Right ventricle myocardium inferior (tissue), 1 donor: ENCODE results near the gene CUX1. TPM values are rescaled to one million over a fixed set of nuclear protein-coding genes. Genes with fewer than 3 reads are reported as not detected.
A peak's percentile ranks its signal among the peaks of the same experiment; 100 is the strongest.
"Not testable (repeated sequence)": the region's sequence is repeated elsewhere in the genome, so short reads cannot be mapped to it uniquely, and the experiment has no call there.

Source experiments
- ATAC-seq: fragments of 200-7000 bp; cut with Tn5 transposase; one replicate; pipeline ENCODE4 v1.9.1; 2020; ENCODE audit warnings: mild to moderate bottlenecking, moderate library complexity
- DNase-seq: peaks from one replicate; pipeline ENCODE4 v3.0.0; 2021; ENCODE audit errors: missing footprints
- intact Hi-C: fragments of 100-400 bp; cut with DNase I; formaldehyde crosslinking; loops from one replicate; pipeline ENCODE4 v1.11.0; 2022
- total RNA-seq: library from RNA; stranded (reverse); fragmentation: NEBNext Ultra II Directional; extraction: Animal tissue kit (Norgen Biotek cat#: 25700); gene quantifications from one replicate; pipeline ENCODE4 v1.2.1, GENCODE V29; 2021
- donor health status: DM: no; HTN: yes; CAD: no; lungs with severe emphysema.

Gene CUX1
- total RNA-seq, 1 donor from 2014 or later: 107 TPM

DNA sequence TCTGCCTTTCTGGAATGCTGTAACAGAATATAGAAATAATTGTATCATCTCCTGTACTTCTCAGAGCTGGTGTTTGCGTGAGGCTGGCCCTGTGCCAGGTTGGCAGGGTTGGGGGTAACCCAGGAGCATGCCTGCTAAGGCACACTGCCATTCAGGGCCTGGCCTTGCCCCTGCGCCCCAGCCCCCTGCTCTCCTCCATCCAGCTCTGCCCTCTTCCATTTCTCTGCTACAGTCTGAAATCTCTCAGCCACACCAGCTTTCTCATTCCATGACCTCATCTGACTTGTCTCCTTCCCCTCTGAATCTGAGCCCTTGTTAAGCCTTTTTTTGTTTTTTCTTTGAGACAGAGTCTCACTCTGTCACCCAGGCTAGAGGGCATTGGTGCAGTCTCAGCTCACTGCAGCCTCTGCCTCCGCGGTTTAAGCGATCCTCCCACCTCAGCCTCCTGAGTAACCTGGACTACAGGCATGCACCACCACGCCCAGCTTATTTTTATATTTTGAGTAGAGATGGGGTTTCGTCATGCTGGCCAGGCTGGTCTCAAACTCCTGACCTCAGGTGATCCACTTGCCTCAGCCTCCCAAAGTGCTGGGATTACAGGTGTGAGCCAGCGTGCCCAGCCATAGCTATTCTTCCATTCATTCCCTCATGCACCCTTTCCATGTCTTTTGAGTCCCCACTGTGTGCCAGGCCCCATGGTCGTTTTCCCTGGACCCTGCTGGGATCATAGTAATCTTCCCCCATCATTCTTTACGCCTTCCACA is 206.8 kb downstream of the CUX1 start:
- intact Hi-C loops: no loop called here
- no peak for DNase-seq
- ATAC-seq: peak; percentile 17

GRCh38 chr7:102024769-102025391 is 207.5 kb downstream of the CUX1 start:
- DNase-seq (no peak), ATAC-seq (peak; percentile 85)
- intact Hi-C loops: no loop called here

DNA sequence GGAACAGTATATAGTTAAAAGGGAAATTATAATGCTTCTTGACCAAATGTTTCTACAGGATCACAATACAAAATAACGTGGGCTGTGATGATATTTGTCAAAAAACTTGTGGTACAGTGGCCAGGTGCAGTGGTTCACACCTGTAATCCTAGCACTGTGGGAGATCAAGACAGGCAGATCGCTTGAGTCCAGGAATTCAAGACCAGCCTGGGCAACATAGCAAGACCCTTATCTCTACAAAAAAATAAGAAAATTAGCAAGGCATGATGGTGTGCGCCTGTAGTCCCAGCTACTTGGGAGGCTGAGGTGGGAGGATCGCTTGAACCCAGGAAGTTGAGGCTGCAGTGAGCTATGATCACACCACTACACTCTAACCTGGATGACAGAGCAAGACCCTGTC is 208.4 kb downstream of the CUX1 start:
- not testable (repeated sequence) for ATAC-seq, DNase-seq

DNA sequence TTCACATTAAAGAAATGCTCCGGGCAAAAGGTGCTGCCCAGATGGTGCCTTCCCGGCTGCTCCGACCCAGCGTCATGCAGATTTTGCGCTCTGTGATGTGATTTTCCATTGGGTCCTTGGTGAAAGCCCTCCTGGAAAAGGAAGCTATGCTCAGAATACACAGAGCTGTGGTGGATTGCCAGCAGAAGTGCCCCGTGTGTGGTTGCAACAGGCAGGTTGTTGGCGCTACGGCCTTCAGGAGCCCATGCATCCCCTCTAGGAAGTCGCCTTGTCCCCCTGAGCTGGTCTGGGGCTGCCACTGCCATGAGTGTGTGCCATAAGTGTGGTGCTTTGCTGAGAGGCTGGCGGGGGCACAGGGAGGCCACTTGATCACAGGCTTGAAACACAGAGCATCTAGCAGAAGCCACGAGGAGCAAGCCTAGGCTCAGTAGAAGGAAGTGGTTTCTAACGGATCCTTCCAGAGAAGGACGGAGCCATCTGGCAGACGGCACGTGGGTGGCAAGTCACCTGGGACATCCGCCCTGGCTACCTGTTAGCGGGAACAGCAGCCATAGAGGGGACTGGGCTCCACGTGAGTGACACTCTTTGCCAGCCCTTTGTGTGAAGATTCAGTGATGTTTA is 210.9 kb downstream of the CUX1 start:
- intact Hi-C loops: no loop called here
- ATAC-seq (no peak), DNase-seq (no peak)

More for the DNA sequence above, 208.4 kb downstream of the CUX1 start:
- intact Hi-C loops: not testable (repeated sequence)

- intact Hi-C loops: no loop called here
- DNase-seq (no peak), ATAC-seq (no peak)
Observed at GRCh38 chr7:102029616-102030015, 212.2 kb downstream of the CUX1 start.

DNA sequence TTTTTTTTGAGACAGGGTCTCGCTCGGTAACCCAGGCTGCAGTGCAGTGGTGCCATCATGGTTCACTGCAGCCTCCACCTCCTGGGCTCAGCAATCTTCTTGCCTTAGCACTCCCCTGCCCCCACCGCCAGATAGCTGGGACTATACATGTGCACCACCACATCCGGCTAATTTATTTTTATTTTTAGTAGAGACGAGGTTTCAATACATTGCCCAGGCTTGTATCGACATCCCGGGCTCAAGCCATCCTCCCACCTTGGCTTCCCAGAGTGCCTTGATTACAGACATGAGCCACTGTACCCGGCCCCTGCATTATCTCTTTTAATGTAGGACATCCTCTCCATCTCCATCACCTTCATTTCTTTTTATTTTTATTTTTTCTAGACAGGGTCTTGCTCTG is 213.3 kb downstream of the CUX1 start:
- ATAC-seq (no peak), DNase-seq (no peak)
- intact Hi-C loops: no loop called here

DNA sequence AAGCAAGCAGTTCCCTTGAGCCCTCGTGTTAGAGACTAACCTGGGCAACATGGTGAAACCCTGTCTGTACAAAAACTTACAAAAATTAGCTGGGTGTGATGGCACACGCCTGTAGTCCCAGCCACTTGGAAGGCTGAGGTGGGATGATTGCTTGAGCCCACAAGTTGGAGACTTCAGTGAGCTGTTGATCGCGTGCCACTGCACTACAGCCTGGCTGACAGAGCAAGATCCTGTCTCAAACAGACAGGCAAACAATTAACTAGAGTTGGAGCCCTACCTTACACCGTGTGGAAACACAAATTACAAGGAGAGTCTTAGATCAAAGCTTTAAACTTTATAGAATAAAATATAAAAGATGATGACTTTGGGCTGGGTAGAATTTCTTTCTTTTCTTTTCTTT is 219.5 kb downstream of the CUX1 start:
- ATAC-seq (peak; percentile 31), DNase-seq (no peak)
- intact Hi-C loops: no loop called here

DNA sequence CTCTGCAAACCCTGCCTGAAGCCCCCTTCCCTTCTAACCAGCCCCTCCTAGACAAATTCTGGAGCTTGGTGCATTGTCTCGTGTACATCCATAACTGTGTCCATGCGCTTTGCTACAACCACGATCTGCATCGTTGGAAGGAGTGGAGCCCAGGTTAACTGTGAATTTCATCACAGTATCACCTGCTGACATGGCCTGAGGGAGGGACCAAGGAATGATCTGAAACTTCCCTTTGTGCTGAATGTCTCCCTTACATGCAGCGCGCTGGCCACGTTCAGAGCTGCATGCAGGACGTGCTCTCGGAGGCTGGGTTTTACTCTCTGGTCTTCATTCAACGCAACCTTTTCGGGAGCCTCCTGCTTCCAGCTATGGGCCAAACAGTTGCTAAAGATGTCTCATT is 222.3 kb downstream of the CUX1 start:
- ATAC-seq (no peak), DNase-seq (no peak)
- intact Hi-C loops: no loop called here

DNA sequence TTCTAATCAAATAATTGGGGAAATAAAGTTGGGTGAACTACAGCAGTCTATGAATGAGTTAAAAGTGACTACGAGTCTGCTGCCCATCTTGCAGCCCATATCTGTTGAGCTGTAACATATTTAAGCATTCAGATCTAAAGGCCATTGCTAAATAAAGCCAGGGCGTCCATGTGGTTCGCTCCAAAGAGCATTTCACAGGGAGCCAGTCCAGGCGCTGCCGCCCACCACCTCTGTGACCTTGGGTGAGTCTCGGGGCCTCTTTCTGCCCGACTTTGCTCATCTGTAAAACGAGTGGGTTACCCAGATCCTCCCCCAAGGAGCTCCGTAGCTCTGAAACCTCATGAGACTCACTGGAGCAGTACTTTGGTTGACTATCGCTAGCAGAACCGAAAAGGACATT is 223.1 kb downstream of the CUX1 start:
- intact Hi-C loops: no loop called here
- ATAC-seq (peak; percentile 34), DNase-seq (no peak)

DNA sequence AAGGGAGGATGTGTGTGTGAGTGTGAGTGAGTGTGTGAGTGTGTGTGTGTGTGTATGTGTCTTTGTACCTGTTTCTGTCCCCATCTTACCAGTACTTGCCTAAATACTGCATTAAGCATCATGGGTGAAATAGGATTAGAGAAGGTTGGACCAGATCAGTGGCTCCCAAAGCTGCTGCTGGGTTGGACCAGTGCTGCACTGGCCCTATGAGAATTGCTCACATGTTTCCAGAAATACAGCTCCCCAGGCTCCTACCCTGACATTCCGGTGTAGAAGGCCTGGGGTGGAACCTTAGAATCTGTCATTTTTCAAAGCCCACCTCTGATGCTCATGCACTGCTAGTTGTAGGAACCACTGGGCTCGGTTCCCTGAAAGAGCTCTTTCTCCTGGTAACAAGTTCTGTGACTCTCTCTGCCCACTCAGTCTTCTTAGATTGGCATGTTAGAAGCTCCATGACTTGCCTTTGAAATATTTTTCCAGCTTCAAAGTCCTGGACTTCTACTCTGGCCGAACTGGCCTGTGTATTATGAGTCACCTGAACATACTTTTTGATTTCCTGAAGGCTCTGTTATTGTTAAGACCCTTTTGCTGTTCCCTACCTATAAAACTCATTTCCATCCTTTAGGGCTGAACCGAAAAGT is 224.7 kb downstream of the CUX1 start:
- DNase-seq (no peak), ATAC-seq (no peak)
- intact Hi-C loops: no loop called here

- intact Hi-C loops, DNase-seq, ATAC-seq: not testable (repeated sequence)
Observed at GRCh38 chr7:102042796-102043195, 225.4 kb downstream of the CUX1 start.

GRCh38 chr7:102044641-102044983 is 227.2 kb downstream of the CUX1 start:
- DNase-seq: no peak
- ATAC-seq: no peak
- intact Hi-C loops: no loop called here

DNA sequence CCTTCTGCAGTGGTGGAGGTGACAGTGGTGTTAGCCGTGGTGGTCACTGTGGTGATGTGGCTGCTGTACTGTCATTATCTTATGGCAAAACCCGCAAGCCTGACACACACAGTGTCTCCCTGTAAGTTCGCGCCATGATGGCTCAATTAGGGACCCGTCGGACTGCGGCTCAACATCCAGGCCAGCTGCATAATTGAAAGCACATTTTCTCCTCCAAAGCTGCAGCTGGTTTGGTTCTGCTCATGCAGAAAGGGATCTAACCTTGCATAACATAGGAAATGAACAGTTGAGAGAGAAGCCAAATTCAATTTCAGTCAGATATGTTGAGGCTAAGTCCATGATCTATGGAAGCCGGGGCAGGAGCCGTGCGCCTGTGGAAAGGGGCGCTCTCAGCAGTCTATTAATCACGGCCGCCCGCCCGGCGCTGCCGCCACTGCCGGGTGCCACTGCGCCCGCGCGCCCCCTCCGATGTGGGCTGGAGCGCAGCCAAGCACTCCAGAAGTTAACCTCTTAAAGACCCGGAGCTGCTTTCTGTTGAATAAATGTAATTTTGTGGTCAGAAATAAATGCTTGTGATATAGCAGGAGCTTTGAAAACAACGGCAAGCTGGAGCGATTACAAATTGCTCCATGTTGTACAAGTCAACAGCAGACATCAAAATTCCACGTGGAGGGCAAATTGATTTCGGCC is 227.7 kb downstream of the CUX1 start:
- DNase-seq (peak; percentile 75), ATAC-seq (peak; percentile 81)
- intact Hi-C loops: no loop called here

GRCh38 chr7:102045681-102046372 is 228.4 kb downstream of the CUX1 start:
- intact Hi-C loops: no loop called here
- no peak for DNase-seq
- ATAC-seq: no peak

DNA sequence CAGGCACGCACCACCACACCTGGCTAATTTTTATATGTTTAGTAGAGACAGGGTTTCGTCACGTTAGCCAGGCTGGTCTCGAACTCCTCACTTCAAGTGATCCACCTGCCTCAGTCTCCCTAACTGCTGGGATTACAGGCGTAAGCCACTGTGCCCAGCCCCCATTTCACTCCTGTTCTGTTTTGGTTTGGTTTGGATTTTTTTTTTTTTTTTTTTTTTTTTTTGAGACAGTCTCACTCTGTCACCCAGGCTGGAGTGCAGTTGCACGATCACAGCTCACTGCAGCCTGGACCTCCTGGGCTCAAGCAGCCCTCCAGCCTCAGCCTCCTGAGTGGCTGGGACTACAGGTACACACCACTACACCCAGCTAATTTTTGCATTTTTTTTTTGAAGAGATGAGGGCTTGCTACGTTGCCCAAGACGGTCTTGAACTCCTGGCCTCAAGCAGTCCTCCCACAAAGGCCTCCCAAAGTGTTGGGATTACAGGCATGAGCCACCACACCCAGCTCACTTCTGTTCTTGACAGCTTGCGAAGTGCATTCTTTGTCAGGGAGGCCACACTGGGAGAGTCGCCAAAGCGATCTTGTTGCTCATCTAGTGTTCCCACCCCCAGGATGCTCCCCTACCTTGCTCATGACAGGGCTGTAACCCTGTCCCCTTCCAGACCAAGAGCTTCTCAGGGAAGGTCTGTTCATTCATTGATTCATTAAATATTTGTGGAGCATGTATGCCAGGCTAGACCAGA is 229.1 kb downstream of the CUX1 start:
- no peak for DNase-seq
- ATAC-seq: no peak
- intact Hi-C loops: no loop called here

GRCh38 chr7:102047167-102047566 is 229.7 kb downstream of the CUX1 start:
- DNase-seq: no peak
- intact Hi-C loops: no loop called here

GRCh38 chr7:102049765-102050164 is 232.3 kb downstream of the CUX1 start:
- no peak for ATAC-seq
- intact Hi-C loops: no loop called here
- DNase-seq: no peak

More at GRCh38 chr7:102047167-102047566, 229.7 kb downstream of the CUX1 start:
- no peak for ATAC-seq
